GM20431 (cell line): ENCODE measurements around the gene IGSF21.
"Not testable (repeated sequence)": the region's sequence is repeated elsewhere in the genome, so short reads cannot be mapped to it uniquely, and the experiment has no call there.

Source experiments
- in situ Hi-C: fragments of 300-500 bp; cut with MseI, MboI; formaldehyde crosslinking; loops from one replicate; pipeline ENCODE4 v1.15.0; 2020; ENCODE audit warnings: low sequenced_read_pairs; ENCODE audit not compliant: unreplicated experiment

Gene IGSF21

DNA sequence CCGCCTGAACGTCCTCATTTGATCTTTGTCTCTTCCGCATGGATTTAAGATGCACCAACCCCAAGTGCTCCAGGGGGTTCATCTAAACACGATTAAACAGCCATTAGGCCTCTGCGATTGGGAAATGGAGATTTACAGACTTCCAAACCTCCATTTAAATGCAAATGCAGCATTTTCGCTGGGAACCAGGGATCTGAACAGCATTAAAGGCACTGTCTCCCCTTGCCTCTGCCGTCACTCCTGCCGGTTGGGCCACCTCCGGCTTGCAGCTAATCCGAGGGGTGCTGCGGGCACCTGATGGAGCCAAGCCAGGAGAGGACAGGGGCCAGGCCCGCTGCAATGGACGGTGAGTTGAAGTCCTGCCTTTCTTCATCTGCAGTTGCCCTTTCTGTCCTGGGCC lies 302.8 kb downstream of the IGSF21 start:
- in situ Hi-C loops = no loop called here

DNA sequence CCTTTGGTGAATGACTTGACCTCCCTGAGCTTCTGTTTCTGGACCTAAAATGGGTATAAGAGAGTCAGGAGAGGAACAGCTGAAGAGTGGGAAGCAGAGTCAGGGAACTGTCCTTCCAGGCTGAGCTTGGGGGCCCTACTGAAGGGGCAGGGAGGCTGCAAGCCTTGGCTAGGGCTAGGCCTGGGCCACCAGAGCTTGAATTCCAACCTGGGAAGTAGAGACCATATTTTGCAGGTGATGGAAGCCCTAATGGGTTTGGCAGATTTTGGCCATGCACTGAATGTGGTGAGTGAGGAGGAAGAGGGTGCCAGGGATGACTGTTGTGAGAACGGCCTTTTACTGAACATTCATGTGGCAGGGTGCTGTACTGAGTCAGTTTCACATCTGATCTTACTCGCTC lies 303.7 kb downstream of the IGSF21 start:
- in situ Hi-C loops = no loop called here

DNA sequence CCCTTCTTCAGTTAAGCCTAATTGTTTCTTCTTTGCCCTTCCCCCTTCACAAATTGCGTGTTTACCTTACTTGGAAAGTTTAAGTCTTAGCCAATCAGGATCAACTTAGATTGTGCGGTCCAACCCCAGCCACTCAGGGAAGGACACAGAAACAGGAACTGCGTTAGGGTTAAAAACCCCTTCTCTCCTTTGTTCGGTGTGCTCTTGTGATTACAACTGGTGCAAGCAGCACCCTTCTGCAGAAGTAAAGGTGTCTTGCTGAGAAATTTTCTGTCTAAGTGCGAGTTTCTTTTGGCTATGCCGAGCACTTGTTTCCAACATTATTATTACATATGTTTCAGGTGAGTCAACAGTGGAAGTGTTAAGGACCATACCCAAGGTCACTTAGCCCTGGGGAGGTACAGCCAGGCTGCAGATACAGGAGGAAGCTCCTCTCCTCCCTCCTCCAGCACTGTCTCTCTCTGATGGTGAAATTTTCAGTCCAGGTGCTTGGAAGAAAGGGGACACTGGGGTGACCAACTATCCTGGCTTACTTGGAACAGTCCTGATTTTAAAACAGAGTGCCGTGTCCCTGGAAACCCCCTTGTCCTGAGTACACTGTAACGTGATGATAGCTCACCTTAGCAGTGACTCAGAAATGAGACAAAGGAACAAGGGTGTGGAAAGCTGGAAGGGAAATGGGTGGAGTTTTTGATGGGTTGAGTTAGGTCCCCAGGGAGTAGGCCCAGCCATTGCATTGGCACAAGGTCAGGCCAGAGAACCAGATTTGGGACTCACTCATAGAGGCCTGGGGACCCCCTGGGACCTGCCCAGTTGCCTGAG lies 304.4 kb downstream of the IGSF21 start:
- in situ Hi-C loops = no loop called here

DNA sequence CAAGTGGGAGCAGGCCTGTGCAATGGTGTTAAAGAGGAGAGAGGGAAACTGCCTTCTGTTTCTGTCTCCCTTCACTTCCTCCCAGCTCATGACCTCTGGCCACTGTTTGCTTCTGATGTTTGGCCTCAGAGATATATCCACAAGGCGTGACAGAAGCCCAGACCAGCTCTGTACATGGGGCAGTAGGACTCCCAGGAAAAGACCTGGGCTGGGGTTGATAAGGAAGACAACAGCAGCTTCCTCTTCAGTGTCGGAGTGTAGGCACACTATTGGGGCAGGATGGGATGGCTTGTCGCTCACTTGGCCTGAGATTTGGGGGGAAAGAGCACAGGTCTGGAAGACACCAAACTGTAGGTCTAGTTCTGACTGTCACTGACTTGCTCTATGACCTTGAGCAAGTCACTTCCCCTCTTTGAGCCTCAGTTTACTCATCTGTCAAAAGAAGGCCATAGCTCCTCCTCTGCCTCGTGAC lies 305.3 kb downstream of the IGSF21 start:
- in situ Hi-C loops = no loop called here

DNA sequence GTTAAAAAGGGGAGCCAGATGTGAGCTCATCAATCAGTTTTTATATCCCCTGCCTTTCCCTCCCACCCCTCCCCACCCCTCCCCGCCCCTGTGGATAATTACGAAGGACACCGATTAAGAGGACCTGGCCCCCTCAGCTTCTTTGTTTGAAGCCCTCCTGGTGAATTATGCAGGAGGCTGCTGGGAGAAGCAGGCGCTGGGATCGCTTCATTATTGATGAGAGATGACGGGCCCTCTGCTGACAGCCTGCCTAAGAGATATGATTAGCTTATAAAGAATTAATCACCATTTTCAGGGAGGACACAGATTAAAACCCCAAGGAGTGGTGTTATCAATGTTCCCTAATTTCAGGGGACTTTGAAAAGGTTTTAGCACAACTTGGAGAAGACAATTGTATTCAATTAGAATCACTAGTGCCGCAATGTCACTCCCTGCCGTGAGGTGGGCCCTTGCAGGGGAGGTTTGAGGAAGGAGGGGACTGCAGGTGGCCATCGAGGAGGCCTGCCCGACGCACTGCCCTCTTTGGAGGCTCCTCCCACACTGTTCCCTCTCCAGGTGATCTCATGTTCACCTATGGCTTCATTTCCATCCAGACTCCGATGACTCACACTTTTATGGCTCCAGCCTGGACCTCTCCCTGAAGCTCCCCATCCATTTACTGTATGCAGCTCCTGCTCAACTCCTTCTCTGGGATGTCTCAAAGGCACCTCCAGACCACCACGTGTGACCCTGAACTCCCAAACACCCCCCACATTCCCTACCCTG lies 306.1 kb downstream of the IGSF21 start:
- in situ Hi-C loops = no loop called here

DNA sequence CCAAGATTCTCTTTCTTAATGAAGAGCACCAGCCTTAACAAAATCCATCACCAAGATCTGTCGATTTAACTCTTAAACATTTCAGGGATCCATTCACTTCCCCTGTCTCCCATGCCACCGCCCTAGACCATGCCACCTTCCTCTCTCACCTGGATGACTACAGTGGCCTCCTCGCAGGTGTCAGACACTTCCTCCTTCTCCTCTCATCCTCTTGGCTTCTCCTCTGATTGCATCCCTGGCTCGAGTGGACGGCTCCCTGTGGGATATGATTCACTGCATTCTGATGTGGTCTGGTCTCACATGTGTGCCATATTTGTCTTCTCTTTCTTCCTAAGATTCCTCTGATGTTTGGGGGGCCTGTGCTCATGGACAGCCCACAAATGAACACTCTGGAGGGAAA lies 306.7 kb downstream of the IGSF21 start:
- in situ Hi-C loops = no loop called here

DNA sequence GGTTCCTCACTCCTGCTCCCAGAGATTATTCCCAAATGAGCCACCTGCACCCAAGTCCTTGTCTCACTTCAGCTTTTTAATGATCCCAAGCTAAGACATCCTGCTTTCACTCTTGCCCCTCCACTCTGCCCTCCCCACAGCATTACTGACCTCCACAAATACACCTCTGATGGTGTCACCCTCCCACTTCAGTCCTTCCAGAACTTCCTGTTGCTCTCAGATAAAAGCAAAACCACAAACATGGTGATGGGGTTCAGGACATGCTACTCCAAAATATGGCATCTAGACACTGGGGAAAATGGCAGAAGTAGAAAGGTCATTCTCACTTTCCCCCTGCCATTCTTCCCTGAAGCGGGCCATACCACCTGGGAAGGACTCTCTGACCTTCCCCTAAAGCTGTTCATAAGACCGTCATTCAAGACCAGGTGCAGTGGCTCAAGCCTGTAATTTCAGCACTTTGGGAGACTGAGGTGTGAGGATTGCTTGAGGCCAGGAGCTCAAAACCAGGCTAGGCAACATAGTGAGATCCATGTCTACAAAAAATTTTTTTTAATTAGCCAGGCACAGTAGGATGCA lies 307.4 kb downstream of the IGSF21 start:
- in situ Hi-C loops = no loop called here

DNA sequence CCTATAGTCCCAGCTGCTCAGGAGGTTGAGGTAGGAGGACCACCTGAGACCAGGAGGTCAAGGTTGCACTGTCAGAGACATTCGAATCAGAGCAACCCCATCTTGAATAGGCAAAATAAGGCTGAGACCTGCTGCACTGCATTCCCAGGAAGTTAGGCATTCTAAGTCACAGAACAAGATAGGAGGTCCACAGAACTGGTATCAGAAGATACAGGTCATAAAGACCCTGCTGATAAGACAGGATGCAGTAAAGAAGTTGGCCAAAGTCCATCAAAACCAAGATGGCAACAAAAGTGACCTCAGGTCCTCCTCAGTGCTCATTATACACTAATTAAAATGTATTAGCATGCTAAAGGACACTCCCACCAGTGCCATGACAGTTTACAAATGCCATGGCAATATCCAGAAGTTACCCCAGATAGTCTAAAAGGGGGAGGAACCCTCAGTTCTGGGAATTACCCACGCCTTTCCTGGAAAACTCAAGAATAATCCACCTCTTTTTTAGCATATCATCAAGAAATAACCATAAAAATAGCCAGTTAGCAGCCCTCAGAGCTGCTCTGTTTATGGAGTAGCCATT lies 307.9 kb downstream of the IGSF21 start:
- in situ Hi-C loops = no loop called here

DNA sequence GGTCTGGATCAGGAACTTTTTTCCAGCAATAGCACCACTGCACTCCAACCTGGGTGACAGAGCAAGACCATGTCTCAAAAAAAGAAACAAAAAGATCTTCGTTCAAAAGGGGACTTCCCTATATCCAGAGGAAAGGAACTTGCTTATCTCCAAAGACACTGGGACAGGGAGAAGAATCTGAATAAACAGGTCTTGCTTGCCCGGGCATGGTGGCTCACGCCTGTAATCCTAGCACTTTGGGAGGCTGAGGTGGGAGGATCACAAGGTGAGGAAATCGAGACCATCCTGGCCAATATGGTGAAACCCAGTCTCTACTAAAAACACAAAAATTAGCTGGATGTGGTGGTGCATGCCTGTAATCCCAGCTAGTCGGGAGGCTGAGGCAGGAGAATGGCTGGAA lies 308.5 kb downstream of the IGSF21 start:
- in situ Hi-C loops = not testable (repeated sequence)

DNA sequence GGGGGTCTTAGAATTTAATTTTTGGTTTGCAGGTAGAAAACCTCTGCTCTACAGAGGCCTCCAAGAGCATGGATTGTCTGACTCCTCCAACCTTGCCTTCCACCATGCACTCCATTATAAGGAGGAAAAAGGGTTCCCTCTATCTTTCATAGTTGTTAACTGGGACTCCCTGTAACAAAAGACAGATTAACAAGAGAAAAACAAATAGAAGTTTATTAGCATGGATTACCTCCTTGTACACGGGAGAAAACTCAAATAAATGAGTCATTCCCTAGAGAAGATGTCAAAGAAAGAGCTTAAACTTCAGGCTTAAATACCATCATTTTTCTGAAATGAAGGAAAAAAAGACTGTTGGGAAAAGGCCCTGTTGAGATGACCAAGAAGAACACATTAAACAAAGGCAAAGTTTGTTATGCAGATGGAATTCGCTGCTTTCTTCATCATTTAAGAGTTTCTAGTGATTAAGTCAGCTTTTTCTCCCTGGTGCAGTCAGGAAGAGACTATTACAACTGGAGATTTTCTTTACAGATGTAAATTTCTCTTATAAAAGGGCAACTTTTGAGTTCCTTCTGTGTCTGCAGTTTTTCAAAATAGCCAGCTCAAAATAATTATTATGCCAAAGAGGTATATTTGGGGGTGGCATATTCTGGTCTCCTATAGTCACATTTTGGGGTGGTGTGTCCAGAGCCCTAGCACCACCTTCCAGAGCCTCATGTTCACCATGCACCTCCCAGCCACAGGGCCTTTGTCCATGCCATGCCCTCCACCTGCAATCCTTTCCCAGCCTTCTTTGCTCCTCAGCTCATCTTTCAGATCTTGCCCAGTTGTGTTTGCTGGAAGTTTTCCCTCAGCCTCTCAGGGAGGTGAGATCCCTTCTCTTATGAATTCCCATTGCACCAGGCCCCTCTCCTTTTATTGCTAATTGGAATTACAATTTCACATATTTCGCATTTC lies 310.0 kb downstream of the IGSF21 start:
- in situ Hi-C loops = no loop called here

DNA sequence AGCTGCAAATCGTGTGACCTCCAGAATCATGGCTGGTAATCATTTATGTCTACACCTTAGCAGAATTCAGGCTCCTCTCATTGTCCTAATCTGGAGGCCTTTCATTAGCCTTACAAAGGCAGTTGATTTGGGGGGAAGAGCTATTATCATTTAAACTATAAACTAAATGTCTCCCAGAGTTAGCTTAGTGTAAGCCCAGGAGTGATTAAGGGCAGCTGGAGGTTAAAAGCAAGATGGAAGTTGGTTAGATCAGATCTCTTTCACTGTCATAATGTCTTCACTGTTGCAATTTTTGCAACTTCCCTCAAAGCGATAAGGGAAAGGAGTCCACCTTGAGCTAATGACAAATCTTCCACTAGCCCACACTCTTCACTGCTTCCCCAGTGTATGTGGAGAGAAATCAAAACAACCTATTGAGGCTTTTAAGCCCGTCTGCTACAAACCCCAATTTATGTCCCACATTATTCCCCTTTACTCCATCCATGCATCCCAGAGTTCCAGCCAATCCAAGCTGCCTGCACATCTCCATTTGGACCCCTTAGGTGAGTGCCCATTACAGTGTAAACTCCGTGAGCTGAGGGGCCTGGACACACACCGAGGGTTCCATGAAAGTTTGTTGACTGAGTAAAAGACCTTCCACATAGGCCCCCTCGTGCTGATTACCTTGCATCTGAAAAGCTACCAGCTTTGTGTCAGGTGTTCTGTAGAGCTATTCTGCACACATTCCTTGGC lies 311.7 kb downstream of the IGSF21 start:
- in situ Hi-C loops = no loop called here

DNA sequence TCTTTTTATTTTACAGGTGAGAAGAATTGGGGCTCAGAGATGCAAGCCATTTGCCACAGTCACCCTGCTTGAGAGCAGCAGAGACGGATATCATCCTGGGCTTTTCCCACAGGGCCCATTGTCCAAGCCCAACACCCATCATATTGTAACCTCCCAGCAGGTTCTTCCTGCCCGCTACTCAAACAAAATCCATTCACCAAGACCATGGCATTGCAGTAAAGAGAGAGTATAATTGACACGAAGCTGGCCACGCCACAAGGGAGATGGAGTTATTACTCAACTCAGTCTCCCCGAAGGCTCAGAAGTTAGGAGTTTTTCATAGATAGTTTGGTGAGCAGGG lies 312.2 kb downstream of the IGSF21 start:
- in situ Hi-C loops = no loop called here

DNA sequence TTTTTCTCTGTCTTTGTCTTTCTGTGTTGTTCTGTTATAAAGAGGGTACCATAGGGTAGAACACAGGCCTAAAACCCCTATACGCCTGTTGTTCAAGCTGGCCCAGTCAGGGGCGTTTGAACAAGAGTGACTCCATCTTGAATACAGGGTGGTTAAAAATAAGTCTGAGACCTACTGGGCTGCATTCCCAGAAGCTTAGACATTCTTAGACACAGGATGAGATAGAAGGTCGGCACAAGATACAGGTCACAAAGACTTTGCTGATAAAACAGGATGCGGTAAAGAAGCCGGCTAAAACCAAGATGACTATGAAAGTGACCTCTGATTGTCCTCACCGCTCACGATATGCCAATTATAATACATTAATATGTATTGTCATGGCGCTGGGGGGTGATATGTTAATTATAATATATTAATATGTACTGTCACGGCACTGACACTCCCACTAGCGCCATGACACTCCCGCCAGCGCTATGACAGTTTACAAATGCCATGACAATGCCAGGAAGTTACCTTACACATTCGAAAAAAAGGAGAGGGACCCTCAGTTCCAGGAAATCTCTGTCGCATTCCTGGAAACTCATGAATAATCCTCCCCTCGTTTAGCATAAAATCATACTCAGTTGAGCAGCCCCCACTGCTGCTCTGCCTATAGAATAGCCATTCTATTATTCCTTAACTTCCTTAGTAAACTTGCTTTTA lies 314.6 kb downstream of the IGSF21 start:
- in situ Hi-C loops = no loop called here

DNA sequence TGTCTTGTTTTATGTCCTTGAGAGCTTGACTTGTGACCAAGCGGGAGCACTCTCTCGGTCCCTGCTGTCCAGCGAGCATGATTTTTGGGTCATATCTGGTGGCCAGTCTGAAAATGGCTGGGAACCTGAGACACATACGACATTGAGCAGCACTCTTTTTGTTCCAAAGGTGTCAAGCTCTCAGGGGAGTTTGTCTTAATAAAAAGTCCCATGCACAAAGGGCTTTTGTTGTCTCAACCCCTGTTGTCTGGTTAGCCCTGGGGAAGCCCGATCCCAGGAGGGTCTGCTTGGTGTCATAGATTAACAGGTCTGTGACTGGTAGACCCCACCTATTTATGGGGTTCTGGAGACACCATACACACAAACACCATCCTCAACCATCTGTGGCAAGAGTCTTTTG lies 315.4 kb downstream of the IGSF21 start:
- in situ Hi-C loops = no loop called here

DNA sequence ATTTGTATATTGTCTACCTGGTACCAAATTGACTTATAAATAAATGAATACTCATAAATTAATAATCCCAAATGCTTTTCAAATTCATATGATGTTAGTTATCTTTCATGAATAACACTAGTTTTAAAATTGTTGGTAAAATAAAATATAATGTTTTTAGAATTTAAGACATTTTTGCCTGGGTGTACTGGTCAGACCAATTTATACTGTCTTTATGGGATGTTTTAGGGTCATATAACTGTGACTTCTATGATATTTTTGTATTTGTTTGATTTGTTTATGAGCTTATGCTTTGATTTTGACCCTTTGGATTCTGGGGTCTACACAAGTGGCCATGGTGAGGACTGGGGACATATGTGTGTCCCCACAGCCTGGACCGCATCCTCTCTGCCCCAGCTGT lies 319.0 kb downstream of the IGSF21 start:
- in situ Hi-C loops = no loop called here
